DLD1 (cell line): Measurements from ENCODE around the gene OR2V1.

Experiments
- in situ Hi-C: cut with HindIII; loops from 2 replicates; pipeline ENCODE4 v1.10.0; 2017; ENCODE audit warnings: low sequenced_read_pairs

The OR2V1 gene

GRCh38 chr5:181076920-181077319 lies 54.0 kb downstream of the OR2V1 start:
- in situ Hi-C loops: no loop called here
